Muscle layer of colon (tissue), 2 donors: ENCODE measurements around the gene XPNPEP1.

Experiments
- H3K27ac ChIP-seq: one replicate; pipeline ENCODE4 v1.7.0; 2013; ENCODE audit warnings: low read depth, mild to moderate bottlenecking, low read length, moderate library complexity
- H3K27me3 ChIP-seq, 2 donors: one replicate each; pipeline ENCODE4 v1.7.0; 2013; ENCODE audit warnings: low read length in 2 of 2, mild to moderate bottlenecking in 2 of 2; ENCODE audit not compliant: insufficient read depth in 2 of 2, control insufficient read depth in 1 of 2
- H3K36me3 ChIP-seq: one replicate; pipeline ENCODE4 v1.7.0; 2013; ENCODE audit warnings: mild to moderate bottlenecking, low read length; ENCODE audit not compliant: insufficient read depth
- H3K4me1 ChIP-seq: one replicate; pipeline ENCODE4 v1.7.0; 2013; ENCODE audit warnings: mild to moderate bottlenecking, low read length; ENCODE audit not compliant: insufficient read depth
- H3K4me3 ChIP-seq, 2 donors: one replicate each; pipeline ENCODE4 v1.7.0; 2013; ENCODE audit warnings: low read length in 2 of 2, low read depth in 1 of 2, mild to moderate bottlenecking in 1 of 2, moderate library complexity in 1 of 2
- H3K9ac ChIP-seq: one replicate; pipeline ENCODE4 v1.7.0; 2013; ENCODE audit warnings: low read length
- H3K9me3 ChIP-seq: one replicate; pipeline ENCODE4 v1.7.0; 2013; ENCODE audit warnings: mild to moderate bottlenecking, low read length
- donor health status: abdominal sarcoma.
- donor health status: Adenocarcinoma of cecum.

Gene XPNPEP1

DNA sequence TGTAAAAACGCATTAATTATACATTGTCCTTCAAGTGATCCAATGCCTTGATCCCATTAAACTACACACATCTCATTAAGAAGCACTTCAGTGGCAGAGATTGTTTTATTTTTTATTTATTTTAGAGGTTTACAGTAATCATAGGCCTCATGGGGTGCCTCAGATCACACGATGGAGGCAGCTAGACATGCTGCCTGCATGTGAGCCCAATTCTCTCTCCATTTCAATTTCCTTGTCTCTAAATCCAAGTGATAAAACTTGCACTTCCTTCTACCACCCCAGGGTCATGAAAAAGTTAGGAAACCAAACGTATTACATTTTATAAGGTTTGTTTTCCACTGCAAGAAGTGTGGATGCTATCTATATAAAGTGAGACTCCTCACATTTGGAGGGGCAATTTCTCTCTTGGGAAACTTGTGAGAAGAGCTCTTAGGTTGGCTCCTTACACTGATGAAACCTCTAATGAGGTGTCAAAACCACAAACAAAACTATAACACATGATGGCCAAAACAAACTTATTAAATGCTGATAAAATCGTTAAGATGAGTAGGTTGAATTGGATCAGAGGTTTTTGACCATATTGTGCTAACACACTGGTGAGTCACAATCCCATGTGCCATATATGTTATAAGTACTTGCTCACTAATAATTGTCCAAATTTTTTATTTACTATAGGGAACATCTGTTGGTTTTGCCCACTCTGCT lies 22.3 kb upstream of the XPNPEP1 start:
- H3K9me3 ChIP-seq = no peaks in the 10 kb centered on the region
- H3K27ac ChIP-seq = no peak overlapping the region
- no peaks in the 10 kb centered on the region for H3K4me1 ChIP-seq
- no peaks in the 10 kb centered on the region for H3K27me3 ChIP-seq
- no peaks in the 10 kb centered on the region for H3K36me3 ChIP-seq
- H3K4me3 ChIP-seq = no peak overlapping the region
- no peak overlapping the region for H3K9ac ChIP-seq

DNA sequence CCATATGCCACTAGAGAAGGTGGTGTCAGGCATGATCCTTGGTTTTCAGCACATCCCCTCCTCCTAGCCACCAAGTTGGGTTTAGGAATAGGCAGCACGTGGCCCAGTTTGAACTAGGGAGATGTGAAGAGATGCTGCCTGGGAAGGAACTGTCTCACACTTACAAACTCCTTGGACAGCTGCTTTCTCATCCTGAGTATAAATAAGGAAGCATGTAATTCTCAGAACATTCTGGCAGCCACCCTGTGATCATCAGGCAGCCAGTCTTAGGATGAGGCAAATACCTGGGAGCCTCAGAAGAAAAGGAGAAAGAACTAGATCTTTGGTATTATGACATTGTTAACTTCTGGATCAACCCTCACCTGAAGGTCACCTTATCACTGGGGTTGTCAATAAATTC lies 21.3 kb upstream of the XPNPEP1 start:
- H3K9me3 ChIP-seq = no peaks in the 10 kb centered on the region
- H3K4me3 ChIP-seq = no peak overlapping the region
- H3K9ac ChIP-seq = no peak overlapping the region
- no peak overlapping the region for H3K27ac ChIP-seq
- H3K4me1 ChIP-seq = no peaks in the 10 kb centered on the region
- no peaks in the 10 kb centered on the region for H3K27me3 ChIP-seq
- H3K36me3 ChIP-seq = no peaks in the 10 kb centered on the region

DNA sequence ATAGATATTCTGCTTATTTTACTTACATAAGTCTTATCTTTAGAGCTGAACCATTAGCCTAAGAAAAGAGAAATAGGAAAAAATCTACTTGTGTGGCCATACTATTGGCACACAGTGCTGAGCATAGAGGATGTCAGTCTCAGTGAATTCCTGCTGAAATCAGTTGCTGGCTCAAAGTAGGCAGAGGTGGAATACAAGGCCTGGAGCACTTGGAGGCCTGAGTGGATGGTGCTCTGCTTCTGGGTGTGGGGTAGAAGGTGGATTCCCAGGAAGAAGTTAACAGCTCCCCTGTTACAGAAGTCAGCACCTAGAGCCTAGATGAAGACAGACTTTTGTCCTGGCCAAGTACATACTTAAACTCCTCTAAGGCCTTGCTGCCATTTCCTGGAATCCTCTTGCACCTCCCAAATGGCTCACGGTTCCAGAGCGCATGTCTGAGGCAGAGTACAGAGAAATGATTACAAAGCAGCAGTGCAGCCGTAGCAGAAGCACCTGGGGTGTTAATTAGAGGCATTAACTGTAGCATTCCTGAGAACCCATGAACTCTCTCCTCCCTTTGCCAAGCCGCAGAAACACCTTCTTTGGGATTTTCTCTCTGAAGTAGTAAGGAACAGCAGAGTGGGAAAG lies 18.0 kb upstream of the XPNPEP1 start:
- H3K9ac ChIP-seq = no peak overlapping the region
- no peak overlapping the region for H3K27ac ChIP-seq
- no peaks in the 10 kb centered on the region for H3K9me3 ChIP-seq
- no peaks in the 10 kb centered on the region for H3K27me3 ChIP-seq
- no peaks in the 10 kb centered on the region for H3K4me1 ChIP-seq
- H3K4me3 ChIP-seq = no peak overlapping the region
- H3K36me3 ChIP-seq = no peaks in the 10 kb centered on the region

DNA sequence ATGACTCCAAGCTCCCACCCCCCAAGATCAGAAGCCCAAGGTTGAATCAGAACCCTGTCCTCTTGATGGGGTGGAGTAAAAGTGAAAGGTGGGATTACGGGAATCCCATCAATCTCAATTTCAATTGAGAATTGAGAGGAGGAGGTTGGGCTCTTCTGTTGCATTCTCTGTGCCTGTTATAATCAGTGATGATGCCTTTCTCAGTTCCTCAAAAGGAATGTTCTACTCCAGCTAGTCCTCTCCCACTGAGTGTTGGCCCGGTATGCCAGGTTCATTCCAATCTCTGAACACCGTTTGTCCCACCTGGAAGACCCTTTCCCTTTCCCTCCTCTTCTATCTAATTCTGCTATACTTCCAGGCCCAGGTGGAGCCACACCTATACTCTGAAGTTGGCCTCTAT lies 17.2 kb upstream of the XPNPEP1 start:
- no peaks in the 10 kb centered on the region for H3K36me3 ChIP-seq
- no peaks in the 10 kb centered on the region for H3K4me1 ChIP-seq
- H3K4me3 ChIP-seq = no peak overlapping the region
- H3K9me3 ChIP-seq = no peaks in the 10 kb centered on the region
- H3K9ac ChIP-seq = no peak overlapping the region
- H3K27ac ChIP-seq = no peak overlapping the region
- H3K27me3 ChIP-seq = no peaks in the 10 kb centered on the region

DNA sequence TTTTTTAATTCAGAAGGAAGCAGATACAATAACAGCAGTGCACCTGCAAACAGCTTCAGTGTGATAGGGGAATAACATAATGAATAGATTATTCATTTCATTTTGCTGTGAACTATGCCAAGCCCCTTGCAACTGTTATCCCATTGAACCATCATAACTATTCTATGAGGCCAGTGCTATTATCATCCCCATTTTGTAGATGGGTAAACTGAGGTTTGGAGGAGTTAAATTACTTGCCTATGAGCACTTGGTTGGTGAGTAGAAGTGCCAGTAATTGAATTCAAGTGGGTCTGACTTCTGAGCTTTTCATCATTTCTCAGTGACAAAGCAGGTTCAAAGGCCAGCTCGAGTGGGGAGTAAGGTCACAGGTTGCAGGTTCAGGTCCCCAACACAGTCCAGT lies 16.8 kb upstream of the XPNPEP1 start:
- H3K4me1 ChIP-seq = no peaks in the 10 kb centered on the region

DNA sequence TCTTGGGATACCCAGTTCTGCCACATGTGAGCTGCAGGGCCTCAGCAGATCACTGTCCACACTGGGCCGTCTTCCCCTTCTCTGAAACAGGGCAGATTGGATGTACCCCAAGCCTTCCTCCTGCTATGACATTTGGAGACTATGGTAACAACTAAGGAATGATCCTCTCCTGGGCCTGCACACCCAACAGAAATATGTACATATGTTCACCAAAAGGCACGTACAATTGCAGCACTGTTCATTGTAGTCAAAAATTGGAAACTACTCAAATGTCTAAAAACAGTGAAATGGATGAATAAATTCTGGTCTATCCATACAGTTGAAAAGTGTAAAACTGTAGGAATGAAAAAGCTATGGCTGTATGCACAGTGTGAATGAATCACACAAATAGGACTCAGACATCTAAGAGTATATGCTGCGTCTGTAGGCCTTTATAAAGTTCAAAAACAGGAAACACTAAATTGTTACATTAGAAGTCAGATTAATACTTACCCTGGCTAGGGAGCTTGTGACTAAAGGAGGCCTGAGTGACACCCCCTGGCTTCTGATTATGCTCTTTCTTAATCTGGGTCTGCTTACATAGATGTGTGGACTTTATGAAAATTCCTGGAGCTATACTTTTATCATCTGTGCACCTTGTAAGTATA lies 16.1 kb upstream of the XPNPEP1 start:
- no peaks in the 10 kb centered on the region for H3K36me3 ChIP-seq
- no peaks in the 10 kb centered on the region for H3K4me1 ChIP-seq
- no peaks in the 10 kb centered on the region for H3K27me3 ChIP-seq
- no peak overlapping the region for H3K4me3 ChIP-seq
- no peaks in the 10 kb centered on the region for H3K9me3 ChIP-seq
- H3K27ac ChIP-seq = no peak overlapping the region
- H3K9ac ChIP-seq = no peak overlapping the region

More for the DNA sequence above, 16.8 kb upstream of the XPNPEP1 start:
- Histone ChIP-seq H3K9me3 (no peaks in the 10 kb centered on the region), H3K36me3 (no peaks in the 10 kb centered on the region), H3K27ac (no peak overlapping the region), H3K4me3 (no peak overlapping the region), H3K27me3 (no peaks in the 10 kb centered on the region), H3K9ac (no peak overlapping the region)

DNA sequence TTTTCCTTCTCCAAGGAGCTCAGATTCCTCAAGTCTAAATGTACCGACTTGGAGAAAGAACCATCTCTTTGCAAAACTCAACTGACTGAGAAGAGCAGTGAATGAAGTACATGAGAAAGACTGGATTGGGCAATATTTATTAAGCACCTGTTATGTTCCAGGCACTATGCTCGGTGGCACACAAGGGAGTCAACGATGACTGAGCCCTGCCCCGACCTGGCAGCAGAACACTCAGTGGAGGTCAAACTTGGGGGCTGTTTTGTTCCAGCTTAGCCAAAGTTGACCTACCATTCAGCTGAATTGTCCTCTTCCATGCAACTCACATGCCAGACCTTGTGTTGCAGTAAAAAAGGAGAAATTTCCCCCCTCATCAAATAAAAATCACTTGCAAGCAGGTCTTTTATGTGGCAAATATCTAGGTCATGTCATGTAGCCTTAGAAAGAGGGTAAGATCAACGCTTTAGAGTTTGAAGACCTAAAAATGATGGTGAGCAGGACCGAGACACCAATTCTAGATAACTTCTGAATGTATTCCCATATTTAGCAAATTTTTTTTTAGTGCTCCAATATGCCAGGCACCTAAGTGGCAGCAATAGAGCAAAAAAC lies 14.3 kb upstream of the XPNPEP1 start:
- Histone ChIP-seq H3K27ac (no peak overlapping the region), H3K4me3 (no peak overlapping the region), H3K36me3 (no peaks in the 10 kb centered on the region), H3K4me1 (no peaks in the 10 kb centered on the region), H3K27me3 (no peaks in the 10 kb centered on the region), H3K9me3 (no peaks in the 10 kb centered on the region), H3K9ac (no peak overlapping the region)

DNA sequence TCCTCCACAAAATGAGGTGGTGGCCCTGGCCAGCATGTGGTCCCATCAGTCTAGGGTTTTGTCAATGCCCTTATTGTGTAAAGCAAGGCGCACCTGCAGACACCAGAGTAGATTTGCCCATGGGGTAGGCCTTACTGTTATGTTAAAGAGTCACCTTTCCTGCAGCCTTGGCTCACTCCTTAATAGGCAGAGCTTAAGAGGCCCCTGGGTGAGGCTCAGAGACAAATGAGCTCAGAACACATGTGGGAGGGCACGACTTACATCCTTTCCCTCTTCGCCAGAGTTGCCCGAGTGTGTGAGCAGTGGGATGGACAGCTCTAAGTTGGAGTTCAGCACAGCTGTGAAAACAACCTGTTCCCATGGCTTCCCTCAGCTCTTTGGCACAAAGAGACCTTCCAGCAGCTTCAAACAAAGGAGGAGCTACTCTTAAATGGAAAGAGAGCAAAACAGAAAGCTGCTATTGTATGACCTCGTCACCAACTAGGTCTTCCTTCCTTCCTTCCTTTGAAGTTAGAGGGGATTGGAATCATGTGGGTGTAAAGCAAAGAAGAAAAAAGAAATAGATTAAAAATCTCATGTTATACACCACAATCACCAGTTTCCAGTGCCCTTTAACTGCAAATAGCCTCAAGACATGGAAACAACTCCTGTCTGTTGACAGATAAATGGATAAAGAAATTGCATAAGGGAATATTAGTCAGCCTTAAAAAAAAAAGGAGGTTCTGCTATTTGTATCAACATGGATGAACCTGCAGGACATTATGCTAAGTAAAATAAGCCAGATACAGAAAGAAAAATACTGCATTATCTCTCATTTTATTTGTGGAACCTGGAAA lies 11.9 kb upstream of the XPNPEP1 start:
- no peak overlapping the region for H3K4me3 ChIP-seq
- H3K27ac ChIP-seq = no peak overlapping the region
- H3K27me3 ChIP-seq = no peaks in the 10 kb centered on the region
- H3K9ac ChIP-seq = no peak overlapping the region
- H3K36me3 ChIP-seq = no peaks in the 10 kb centered on the region
- H3K9me3 ChIP-seq = no peaks in the 10 kb centered on the region
- no peaks in the 10 kb centered on the region for H3K4me1 ChIP-seq

DNA sequence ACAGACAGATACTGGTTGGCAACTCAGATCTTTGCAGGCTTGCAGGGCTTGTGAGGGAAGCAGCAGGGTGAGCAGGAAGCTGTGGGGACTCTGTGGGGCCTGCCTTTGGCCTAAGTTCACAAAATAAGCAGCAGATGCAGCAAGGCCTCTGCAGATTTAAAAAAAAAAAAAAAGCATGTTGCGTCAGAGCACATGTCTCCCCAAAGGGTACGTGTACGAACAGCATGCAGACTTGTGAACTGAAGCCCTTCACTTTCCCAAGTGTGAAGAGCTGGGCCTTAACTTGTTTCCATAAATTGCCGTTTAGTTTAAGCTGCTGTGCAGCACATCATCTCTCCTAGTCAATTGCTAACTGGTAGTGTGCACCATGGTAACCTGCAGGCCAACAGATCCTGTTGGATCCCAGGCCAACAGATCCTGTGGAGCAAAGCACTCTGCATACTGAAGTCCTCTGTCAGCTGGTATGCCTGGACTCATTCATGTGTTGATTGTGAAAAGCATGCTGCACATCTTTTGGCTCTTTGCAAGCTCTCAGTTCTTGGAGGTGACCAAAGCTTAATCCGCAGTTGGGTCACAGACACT lies 10.8 kb upstream of the XPNPEP1 start:
- Histone ChIP-seq H3K27me3 (no peaks in the 10 kb centered on the region), H3K4me1 (no peaks in the 10 kb centered on the region), H3K9me3 (no peaks in the 10 kb centered on the region), H3K27ac (no peak overlapping the region), H3K4me3 (no peak overlapping the region), H3K9ac (no peak overlapping the region), H3K36me3 (no peaks in the 10 kb centered on the region)

DNA sequence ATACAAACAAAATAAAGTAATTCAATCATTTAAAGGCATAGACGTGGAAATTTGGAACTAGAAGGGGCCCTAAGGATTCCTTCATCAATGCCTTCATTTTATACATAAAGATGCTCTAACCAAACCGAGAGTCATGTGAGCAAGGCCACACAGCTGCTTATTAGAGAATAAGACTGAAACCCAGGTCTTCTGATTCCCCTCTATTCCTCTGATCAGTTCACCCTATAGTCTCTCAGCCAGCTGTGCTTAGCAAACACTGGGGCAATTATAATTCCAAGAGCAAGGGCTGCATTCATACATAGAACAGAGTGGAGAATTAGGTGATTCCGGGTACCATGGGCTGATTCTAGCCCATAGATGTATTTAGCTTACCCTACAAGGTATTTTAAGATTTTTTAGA lies 9.7 kb upstream of the XPNPEP1 start:
- Histone ChIP-seq H3K4me3 (no peak overlapping the region), H3K9me3 (no peaks in the 10 kb centered on the region), H3K27me3 (no peaks in the 10 kb centered on the region), H3K4me1 (no peaks in the 10 kb centered on the region), H3K27ac (no peak overlapping the region), H3K9ac (no peak overlapping the region), H3K36me3 (no peaks in the 10 kb centered on the region)

DNA sequence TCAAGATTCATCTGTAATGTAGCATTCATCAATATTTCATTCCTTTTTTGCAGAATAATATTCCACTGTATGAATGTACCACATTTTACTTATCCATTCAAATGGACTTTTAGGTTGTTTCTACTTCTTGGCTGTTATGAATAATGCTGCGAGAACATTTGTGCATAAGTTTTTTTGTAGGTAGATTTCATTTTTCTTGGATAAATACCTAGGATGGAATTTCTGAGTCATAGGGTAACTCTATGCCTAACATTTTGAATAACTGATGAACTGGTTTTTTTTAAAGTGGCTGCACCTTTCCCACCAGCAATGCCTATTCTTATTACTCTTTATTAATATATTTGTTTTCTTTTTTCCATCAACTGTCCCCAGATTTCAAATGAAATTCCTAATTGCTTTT lies 9.1 kb upstream of the XPNPEP1 start:
- no peak overlapping the region for H3K27ac ChIP-seq
- no peaks in the 10 kb centered on the region for H3K9me3 ChIP-seq
- H3K27me3 ChIP-seq = no peaks in the 10 kb centered on the region
- H3K4me1 ChIP-seq = no peaks in the 10 kb centered on the region
- H3K4me3 ChIP-seq = no peak overlapping the region
- H3K9ac ChIP-seq = no peak overlapping the region
- H3K36me3 ChIP-seq = no peaks in the 10 kb centered on the region
